Lower leg skin (tissue), 3 donors: ENCODE results near the gene TMX3.

ENCODE experiments used
- CTCF ChIP-seq, 3 donors: fragments of 450-650 bp; IDR thresholded peaks; one replicate each; pipeline ENCODE4 v1.5.1; 2016; ENCODE audit warnings: antibody characterized with exemption in 3 of 3, mild to moderate bottlenecking in 3 of 3, moderate library complexity in 2 of 3
- POLR2A ChIP-seq, 2 donors: fragments of 450-650 bp; IDR thresholded peaks; one replicate each; pipeline ENCODE4 v1.6.1; 2016 to 2017; ENCODE audit warnings: antibody characterized with exemption in 2 of 2, mild to moderate bottlenecking in 1 of 2, moderate library complexity in 1 of 2

- TF ChIP-seq CTCF (IDR thresholded peaks at IDR 0.05) = no peak
- TF ChIP-seq POLR2A (IDR thresholded peaks at IDR 0.05) = no peak
These were observed 52.2 kb downstream of the TMX3 start for GRCh38 chr18:68662754-68663153.
